Mononuclear cell (primary cell): ENCODE measurements around the gene GABBR2. TPM values are rescaled to one million over a fixed set of nuclear protein-coding genes. Genes with fewer than 3 reads are reported as not detected.
"Not testable (repeated sequence)": the region's sequence is repeated elsewhere in the genome, so short reads cannot be mapped to it uniquely, and the experiment has no call there.

Experiments used
- H3K27me3 ChIP-seq: 2 replicates; pipeline ENCODE4 v1.6.0; 2011; ENCODE audit warnings: low read length, control low read depth; ENCODE audit not compliant: insufficient read depth
- H3K4me1 ChIP-seq: 2 replicates; pipeline ENCODE4 v1.5.1; 2011; ENCODE audit warnings: mild to moderate bottlenecking, low read length, control low read depth; ENCODE audit not compliant: insufficient read depth
- H3K4me3 ChIP-seq: 2 replicates; pipeline ENCODE4 v1.5.1; 2011; ENCODE audit warnings: mild to moderate bottlenecking, low read length, moderate library complexity
- H3K9me3 ChIP-seq: 2 replicates; pipeline ENCODE4 v1.5.1; 2011; ENCODE audit warnings: low read depth, mild to moderate bottlenecking, control low read depth, low read length
- total RNA-seq: library from RNA; depleted of rRNA; stranded (reverse); fragments of >200 nt; gene quantifications from one replicate; pipeline ENCODE4 v1.2.3, GENCODE V29; 2012

Gene GABBR2
- total RNA-seq, 1 donor, result under 0.01 TPM

- Histone ChIP-seq H3K9me3 (no peaks in the 10 kb centered on the region), H3K27me3 (peaks cover 53% of the 10 kb centered on the region), H3K4me1 (no peaks in the 10 kb centered on the region), H3K4me3 (no peak overlapping the region)
Measured at GRCh38 chr9:98706651-98707165, 2.0 kb downstream of the GABBR2 start.

- Histone ChIP-seq H3K27me3 (peaks cover 36% of the 10 kb centered on the region), H3K4me3 (no peak overlapping the region), H3K9me3 (no peaks in the 10 kb centered on the region), H3K4me1 (no peaks in the 10 kb centered on the region)
Measured at GRCh38 chr9:98702835-98703380, 5.8 kb downstream of the GABBR2 start.

GRCh38 chr9:98702340-98702739, 6.4 kb downstream of the GABBR2 start:
- no peaks in the 10 kb centered on the region for H3K9me3 ChIP-seq
- peaks cover 31% of the 10 kb centered on the region for H3K27me3 ChIP-seq
- H3K4me3 ChIP-seq, result no peak overlapping the region
- no peaks in the 10 kb centered on the region for H3K4me1 ChIP-seq

GRCh38 chr9:98701576-98701975, 7.2 kb downstream of the GABBR2 start:
- no peaks in the 10 kb centered on the region for H3K9me3 ChIP-seq
- peaks cover 23% of the 10 kb centered on the region for H3K27me3 ChIP-seq
- H3K4me1 ChIP-seq, result no peaks in the 10 kb centered on the region

GRCh38 chr9:98700801-98701200, 7.9 kb downstream of the GABBR2 start:
- Histone ChIP-seq H3K9me3 (no peaks in the 10 kb centered on the region), H3K4me3 (no peak overlapping the region), H3K27me3 (peaks cover 17% of the 10 kb centered on the region), H3K4me1 (no peaks in the 10 kb centered on the region)

More at GRCh38 chr9:98701576-98701975, 7.2 kb downstream of the GABBR2 start:
- no peak overlapping the region for H3K4me3 ChIP-seq

- Histone ChIP-seq H3K9me3 (no peaks in the 10 kb centered on the region), H3K27me3 (peaks cover under 1% of the 10 kb centered on the region), H3K4me1 (no peaks in the 10 kb centered on the region), H3K4me3 (no peak overlapping the region)
Measured at GRCh38 chr9:98698856-98699255, 9.9 kb downstream of the GABBR2 start.

- Histone ChIP-seq H3K27me3 (no peaks in the 10 kb centered on the region), H3K4me1 (no peaks in the 10 kb centered on the region), H3K9me3 (no peaks in the 10 kb centered on the region), H3K4me3 (no peak overlapping the region)
Measured at GRCh38 chr9:98694943-98695342, 13.8 kb downstream of the GABBR2 start.

GRCh38 chr9:98692392-98692791, 16.3 kb downstream of the GABBR2 start:
- Histone ChIP-seq H3K4me1 (no peaks in the 10 kb centered on the region), H3K9me3 (no peaks in the 10 kb centered on the region), H3K27me3 (no peaks in the 10 kb centered on the region), H3K4me3 (no peak overlapping the region)

GRCh38 chr9:98691890-98692289, 16.8 kb downstream of the GABBR2 start:
- Histone ChIP-seq H3K27me3 (no peaks in the 10 kb centered on the region), H3K9me3 (no peaks in the 10 kb centered on the region), H3K4me3 (no peak overlapping the region), H3K4me1 (no peaks in the 10 kb centered on the region)

- Histone ChIP-seq H3K4me3 (no peak overlapping the region), H3K27me3 (no peaks in the 10 kb centered on the region), H3K4me1 (no peaks in the 10 kb centered on the region), H3K9me3 (no peaks in the 10 kb centered on the region)
Measured at GRCh38 chr9:98690686-98691085, 18.0 kb downstream of the GABBR2 start.

GRCh38 chr9:98688710-98689495, 19.8 kb downstream of the GABBR2 start:
- Histone ChIP-seq H3K4me3 (no peak overlapping the region), H3K4me1 (no peaks in the 10 kb centered on the region), H3K27me3 (no peaks in the 10 kb centered on the region), H3K9me3 (no peaks in the 10 kb centered on the region)

- H3K9me3 ChIP-seq, result no peaks in the 10 kb centered on the region
- H3K4me1 ChIP-seq, result no peaks in the 10 kb centered on the region
- H3K4me3 ChIP-seq, result no peak overlapping the region
- H3K27me3 ChIP-seq, result no peaks in the 10 kb centered on the region
Measured at GRCh38 chr9:98687911-98688310, 20.8 kb downstream of the GABBR2 start.

- Histone ChIP-seq H3K4me3 (no peak overlapping the region), H3K27me3 (no peaks in the 10 kb centered on the region), H3K9me3 (no peaks in the 10 kb centered on the region), H3K4me1 (no peaks in the 10 kb centered on the region)
Measured at GRCh38 chr9:98686961-98687855, 21.5 kb downstream of the GABBR2 start.

- not testable (repeated sequence) for H3K4me1 ChIP-seq, H3K27me3 ChIP-seq, H3K9me3 ChIP-seq, H3K4me3 ChIP-seq
Measured at GRCh38 chr9:98684816-98685215, 23.9 kb downstream of the GABBR2 start.

GRCh38 chr9:98678244-98678842, 30.4 kb downstream of the GABBR2 start:
- Histone ChIP-seq H3K9me3 (no peaks in the 10 kb centered on the region), H3K4me1 (no peaks in the 10 kb centered on the region)

More at GRCh38 chr9:98678244-98678842, 30.4 kb downstream of the GABBR2 start:
- Histone ChIP-seq H3K4me3 (no peak overlapping the region), H3K27me3 (peaks cover 8% of the 10 kb centered on the region)
